ENCODE results near the gene PYGB.
"Not testable (repeated sequence)": the region's sequence is repeated elsewhere in the genome, so short reads cannot be mapped to it uniquely, and the experiment has no call there.

The PYGB gene

GRCh38 chr20:25229486-25230165 lies 18.3 kb upstream of the PYGB start:
- Histone ChIP-seq H3K36me3 (peaks cover 6% of the 10 kb centered on the region), H3K27me3 (peaks cover 7% of the 10 kb centered on the region), H3K4me1 (ENCODE audit: control insufficient read depth in 1 of 2, insufficient read depth in 1 of 2, low read depth in 1 of 2, low read length in 1 of 2) (no peaks in the 10 kb centered on the region), H3K4me3 (ENCODE audit: low read depth in 1 of 2, low read length in 1 of 2) (no peak overlapping the region), H3K27ac (no peak overlapping the region), H3K9me3 (no peaks in the 10 kb centered on the region)
- TF ChIP-seq, protein P1, sequence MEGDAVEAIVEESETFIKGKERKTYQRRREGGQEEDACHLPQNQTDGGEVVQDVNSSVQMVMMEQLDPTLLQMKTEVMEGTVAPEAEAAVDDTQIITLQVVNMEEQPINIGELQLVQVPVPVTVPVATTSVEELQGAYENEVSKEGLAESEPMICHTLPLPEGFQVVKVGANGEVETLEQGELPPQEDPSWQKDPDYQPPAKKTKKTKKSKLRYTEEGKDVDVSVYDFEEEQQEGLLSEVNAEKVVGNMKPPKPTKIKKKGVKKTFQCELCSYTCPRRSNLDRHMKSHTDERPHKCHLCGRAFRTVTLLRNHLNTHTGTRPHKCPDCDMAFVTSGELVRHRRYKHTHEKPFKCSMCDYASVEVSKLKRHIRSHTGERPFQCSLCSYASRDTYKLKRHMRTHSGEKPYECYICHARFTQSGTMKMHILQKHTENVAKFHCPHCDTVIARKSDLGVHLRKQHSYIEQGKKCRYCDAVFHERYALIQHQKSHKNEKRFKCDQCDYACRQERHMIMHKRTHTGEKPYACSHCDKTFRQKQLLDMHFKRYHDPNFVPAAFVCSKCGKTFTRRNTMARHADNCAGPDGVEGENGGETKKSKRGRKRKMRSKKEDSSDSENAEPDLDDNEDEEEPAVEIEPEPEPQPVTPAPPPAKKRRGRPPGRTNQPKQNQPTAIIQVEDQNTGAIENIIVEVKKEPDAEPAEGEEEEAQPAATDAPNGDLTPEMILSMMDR (IDR thresholded peaks at IDR 0.05) = no peak

DNA sequence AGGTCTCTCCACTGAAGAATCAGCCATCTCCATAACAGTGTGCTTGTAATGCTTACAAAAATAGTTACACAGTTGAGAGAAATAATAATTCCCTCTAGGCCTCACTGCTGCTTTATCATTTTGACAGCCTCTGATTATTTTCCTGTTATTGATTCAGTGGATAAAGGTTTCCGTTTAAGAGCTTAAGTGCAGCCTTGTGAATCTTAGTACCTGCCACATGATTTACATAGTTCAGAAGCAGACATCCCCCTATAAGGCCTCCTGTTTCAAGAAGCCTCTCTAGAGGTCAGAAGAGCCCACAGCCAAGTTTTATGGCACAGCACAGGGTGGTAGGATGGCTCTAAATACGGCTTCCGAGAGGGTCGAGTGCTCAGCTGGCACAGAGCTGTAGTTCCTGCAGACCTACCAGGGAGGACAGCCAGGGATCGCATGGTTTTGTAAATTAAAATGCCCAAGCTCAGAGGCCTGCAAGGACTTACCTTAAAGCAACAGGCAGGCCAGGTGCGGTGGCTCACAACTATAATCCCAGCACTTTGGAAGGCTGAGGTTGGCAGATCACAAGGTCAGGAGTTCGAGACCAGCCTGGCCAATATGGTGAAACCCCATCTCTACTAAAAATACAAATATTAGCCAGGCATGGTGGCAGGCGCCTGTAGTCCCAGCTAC lies 17.6 kb upstream of the PYGB start:
- H3K4me3 ChIP-seq (ENCODE audit: low read depth in 1 of 2, low read length in 1 of 2) = no peak overlapping the region
- H3K27ac ChIP-seq = no peak overlapping the region
- no peaks in the 10 kb centered on the region for H3K4me1 ChIP-seq (ENCODE audit: control insufficient read depth in 1 of 2, insufficient read depth in 1 of 2, low read depth in 1 of 2, low read length in 1 of 2)
- TF ChIP-seq, protein P1 (IDR thresholded peaks at IDR 0.05) = no peak
- H3K27me3 ChIP-seq = peaks cover 12% of the 10 kb centered on the region
- peaks cover 6% of the 10 kb centered on the region for H3K36me3 ChIP-seq
- H3K9me3 ChIP-seq = no peaks in the 10 kb centered on the region

DNA sequence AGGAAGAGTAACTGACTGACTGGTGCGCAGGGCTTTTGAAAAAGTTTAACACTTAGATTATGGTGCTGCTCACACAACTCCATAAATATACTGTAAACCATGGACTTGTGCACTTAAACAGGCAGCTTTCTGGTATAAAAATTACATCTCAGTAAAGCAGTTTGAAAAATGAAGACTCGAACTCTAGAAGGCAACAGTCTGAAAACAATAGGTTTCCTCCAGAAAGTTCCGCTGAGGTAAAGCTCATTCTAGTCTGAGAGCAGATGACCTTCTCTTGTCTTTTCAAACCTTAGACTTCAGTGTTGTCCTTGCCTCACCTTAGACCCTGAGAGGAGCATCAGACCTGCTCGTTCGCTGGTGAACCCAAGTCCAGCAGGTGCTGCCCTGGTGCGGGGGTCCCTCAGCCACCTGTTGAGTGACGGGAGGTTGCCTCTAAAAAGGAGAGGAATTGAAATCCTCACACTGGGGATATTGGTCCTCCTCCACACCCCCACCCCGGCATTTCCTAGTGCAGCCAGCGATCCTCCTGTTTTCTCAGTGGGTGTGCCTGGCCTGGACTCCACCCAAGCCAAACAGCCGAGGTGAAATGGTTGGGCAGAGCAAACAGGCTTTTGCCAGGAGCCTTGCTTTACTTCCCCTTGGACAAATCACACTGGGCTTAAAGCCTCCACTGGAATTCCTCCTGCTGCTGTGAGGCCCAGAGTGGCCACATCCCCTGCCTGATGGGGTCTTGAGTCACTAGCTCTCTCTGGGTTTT lies 14.7 kb upstream of the PYGB start:
- no peak overlapping the region for H3K27ac ChIP-seq
- no peaks in the 10 kb centered on the region for H3K36me3 ChIP-seq
- H3K4me3 ChIP-seq (ENCODE audit: low read depth in 1 of 2, low read length in 1 of 2) = no peak overlapping the region
- no peaks in the 10 kb centered on the region for H3K4me1 ChIP-seq (ENCODE audit: control insufficient read depth in 1 of 2, insufficient read depth in 1 of 2, low read depth in 1 of 2, low read length in 1 of 2)
- H3K27me3 ChIP-seq = peaks cover 25% of the 10 kb centered on the region
- TF ChIP-seq, protein P1 (IDR thresholded peaks at IDR 0.05) = no peak
- no peaks in the 10 kb centered on the region for H3K9me3 ChIP-seq

DNA sequence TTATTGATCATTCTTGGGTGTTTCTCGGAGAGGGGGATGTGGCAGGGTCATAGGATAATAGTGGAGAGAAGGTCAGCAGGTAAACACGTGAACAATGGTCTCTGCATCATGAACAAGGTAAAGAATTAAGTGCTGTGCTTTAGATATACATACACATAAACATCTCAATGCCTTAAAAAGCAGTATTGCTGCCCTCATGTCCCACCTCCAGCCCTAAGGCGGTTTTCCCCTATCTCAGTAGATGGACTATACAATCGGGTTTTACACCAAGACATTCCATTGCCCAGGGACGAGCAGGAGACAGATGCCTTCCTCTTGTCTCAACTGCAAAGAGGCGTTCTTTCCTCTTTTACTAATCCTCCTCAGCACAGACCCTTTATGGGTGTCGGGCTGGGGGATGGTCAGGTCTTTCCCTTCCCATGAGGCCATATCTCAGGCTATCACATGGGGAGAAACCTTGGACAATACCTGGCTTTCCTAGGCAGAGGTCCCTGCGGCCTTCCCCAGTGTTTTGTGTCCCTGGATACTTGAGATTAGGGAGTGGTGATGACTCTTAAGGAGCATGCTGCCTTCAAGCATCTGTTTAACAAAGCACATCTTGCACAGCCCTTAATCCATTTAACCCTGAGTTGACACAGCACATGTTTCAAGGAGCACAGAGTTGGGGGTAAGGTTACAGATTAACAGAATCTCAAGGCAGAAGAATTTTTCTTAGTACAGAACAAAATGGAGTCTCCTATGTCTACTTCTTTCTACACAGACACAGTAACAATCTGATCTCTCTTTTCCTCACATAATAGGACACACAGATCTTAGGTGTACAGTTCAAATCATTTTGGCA lies 13.7 kb upstream of the PYGB start:
- H3K4me1 ChIP-seq (ENCODE audit: control insufficient read depth in 1 of 2, insufficient read depth in 1 of 2, low read depth in 1 of 2, low read length in 1 of 2); H3K4me3 ChIP-seq (ENCODE audit: low read depth in 1 of 2, low read length in 1 of 2); H3K27ac ChIP-seq; H3K9me3 ChIP-seq; H3K36me3 ChIP-seq: not testable (repeated sequence)
- peaks cover 25% of the 10 kb centered on the region for H3K27me3 ChIP-seq

- no peak overlapping the region for H3K4me3 ChIP-seq (ENCODE audit: low read depth in 1 of 2, low read length in 1 of 2)
- H3K27me3 ChIP-seq = peaks cover 25% of the 10 kb centered on the region
- H3K27ac ChIP-seq = no peak overlapping the region
- no peaks in the 10 kb centered on the region for H3K9me3 ChIP-seq
- TF ChIP-seq, protein P1 (IDR thresholded peaks at IDR 0.05) = no peak
- H3K36me3 ChIP-seq = no peaks in the 10 kb centered on the region
- H3K4me1 ChIP-seq (ENCODE audit: control insufficient read depth in 1 of 2, insufficient read depth in 1 of 2, low read depth in 1 of 2, low read length in 1 of 2) = no peaks in the 10 kb centered on the region
These were observed 11.2 kb upstream of the PYGB start for GRCh38 chr20:25236450-25237304.
